Breast epithelium (tissue), 3 donors: Measurements from ENCODE around the gene PIWIL1.

Experiments
- CTCF ChIP-seq, 3 donors: fragments of 450-650 bp; IDR thresholded peaks; one replicate each; pipeline ENCODE4 v1.5.1; 2016 to 2017; ENCODE audit warnings: antibody characterized with exemption in 3 of 3, mild to moderate bottlenecking in 3 of 3, moderate library complexity in 3 of 3
- POLR2A ChIP-seq: fragments of 450-650 bp; IDR thresholded peaks from one replicate; pipeline ENCODE4 v1.6.1; 2016; ENCODE audit warnings: antibody characterized with exemption, mild to moderate bottlenecking, moderate library complexity
- POLR2AphosphoS5 ChIP-seq, 3 donors: sonication (generic); formaldehyde crosslinking; IDR thresholded peaks; one replicate each; pipeline ENCODE4 v1.6.1; 2017; ENCODE audit warnings: antibody characterized with exemption in 3 of 3

GRCh38 chr12:130333341-130333740, 4.3 kb upstream of the PIWIL1 start:
- TF ChIP-seq POLR2AphosphoS5 (IDR thresholded peaks at IDR 0.05) (no peak), CTCF (IDR thresholded peaks at IDR 0.05) (no peak), POLR2A (no peak)
